Stimulated activated CD4-positive, alpha-beta T cell treated with anti-CD3 and anti-CD28 coated beads, Interleukin-1b, Interleukin-23, amount 100 ng/mL, for 4 hours (primary cell): ENCODE measurements around the gene YJU2.
A peak's percentile ranks its signal among the peaks of the same experiment; 100 is the strongest.
"Not testable (repeated sequence)": the region's sequence is repeated elsewhere in the genome, so short reads cannot be mapped to it uniquely, and the experiment has no call there.

Source experiments
- DNase-seq, 2 donors: peaks; one replicate each; pipeline ENCODE4 v3.0.0-alpha.2; 2020; ENCODE audit warnings: low read depth in 2 of 2

YJU2 gene

DNA sequence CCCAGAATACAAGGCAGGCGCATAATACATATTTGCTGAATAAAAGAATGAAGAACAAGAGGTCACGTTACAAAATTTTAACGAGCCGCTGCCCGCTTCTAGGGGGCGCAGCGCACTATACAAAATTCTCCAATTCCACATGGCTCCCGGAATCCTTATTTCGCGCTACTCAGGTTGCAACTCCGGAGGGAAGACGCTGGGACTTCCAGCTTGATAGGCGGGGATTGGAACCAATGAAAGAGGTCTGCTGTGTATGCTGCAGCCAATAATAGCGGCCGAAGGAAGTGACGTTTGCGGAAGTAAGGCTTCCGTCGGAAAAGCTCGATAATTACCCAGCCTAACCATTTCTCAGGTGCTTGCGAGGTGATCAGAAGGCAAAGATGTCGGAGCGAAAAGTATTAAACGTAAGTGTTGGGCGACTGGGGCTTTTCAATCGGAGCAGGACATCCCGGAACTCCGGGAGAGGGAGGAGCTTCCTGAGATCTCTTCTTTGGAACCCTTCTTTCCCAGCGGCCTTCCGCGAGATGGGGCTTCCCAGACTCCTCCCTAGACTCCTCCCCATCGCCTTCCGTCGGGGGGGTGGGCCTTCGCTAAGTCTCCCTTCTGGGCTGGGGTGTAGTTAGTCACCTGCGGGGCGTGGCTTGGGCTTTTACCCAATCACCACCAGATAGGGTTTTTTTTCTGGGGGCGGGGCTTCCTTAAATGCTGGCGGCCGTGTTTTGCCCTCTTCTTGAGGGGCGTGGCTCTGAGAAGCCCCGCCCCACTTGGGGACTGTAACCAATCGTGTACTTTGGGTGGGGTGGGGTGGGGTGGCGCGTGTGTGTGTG is at the start of gene YJU2:
Gene YJU2 (plus strand): TSS at position 314 of the 827 bp plus-strand sequence. CDS start 67 bp downstream, at position 381.
- DNase-seq = peak; percentile 96 to 97

DNA sequence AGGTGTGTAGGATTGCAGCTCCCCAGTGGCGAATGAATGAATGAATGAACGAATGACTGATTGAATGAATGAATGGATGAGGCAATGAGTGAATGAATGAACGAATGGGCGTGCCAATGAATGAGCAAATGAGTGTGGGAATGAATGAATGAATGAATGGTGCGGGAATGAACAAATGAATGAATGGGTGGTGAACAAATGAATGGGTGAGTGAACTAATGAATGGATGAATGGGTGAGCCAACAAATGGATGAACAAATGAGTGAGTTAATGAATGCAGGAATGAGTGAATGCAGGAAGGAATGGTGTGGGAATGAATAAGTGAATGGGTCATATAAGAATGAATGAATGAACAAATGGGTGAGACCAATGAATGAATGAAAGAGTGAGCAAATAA is 49.7 kb upstream of the YJU2 start:
- DNase-seq = no peak

DNA sequence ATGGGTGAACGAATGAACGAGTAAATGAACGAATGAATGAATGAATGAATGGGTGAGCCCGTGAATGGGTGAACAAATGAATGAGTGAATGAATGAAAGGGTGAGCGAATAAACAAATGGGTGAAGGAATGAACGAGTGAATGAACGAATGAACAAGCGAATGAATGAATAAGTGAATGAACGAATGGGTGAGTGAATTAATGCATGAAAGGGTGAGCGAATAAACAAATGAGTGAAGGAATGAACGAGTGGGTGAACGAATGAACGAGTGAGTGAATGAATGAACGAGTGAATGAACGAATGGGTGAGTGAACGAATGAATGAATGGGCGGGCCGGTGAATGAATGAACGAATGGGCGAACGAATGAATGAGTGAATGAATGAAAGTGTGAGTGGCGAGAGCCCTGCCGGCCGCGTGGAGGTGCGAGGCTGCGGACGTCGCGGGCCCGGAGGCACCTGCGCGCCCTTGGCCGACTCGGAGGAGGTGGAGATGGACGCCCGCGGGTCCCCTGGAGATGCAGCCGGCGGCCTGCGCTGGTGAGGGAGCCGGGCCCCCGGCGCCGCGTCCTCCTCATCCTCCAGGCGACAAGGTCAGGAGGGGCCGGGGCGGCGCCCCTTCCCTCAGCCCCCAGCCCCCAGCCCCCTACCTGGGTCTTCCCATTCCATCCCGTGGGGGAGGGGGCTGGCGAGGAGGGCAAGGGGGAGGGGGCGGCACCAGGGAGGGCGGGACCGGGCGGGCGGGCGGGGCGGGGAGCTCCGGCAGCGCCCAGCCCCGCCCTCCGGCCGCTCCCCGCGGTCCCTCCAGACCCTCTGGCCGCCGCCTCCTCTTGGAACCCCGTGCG is 49.0 kb upstream of the YJU2 start:
- no peak for DNase-seq

DNA sequence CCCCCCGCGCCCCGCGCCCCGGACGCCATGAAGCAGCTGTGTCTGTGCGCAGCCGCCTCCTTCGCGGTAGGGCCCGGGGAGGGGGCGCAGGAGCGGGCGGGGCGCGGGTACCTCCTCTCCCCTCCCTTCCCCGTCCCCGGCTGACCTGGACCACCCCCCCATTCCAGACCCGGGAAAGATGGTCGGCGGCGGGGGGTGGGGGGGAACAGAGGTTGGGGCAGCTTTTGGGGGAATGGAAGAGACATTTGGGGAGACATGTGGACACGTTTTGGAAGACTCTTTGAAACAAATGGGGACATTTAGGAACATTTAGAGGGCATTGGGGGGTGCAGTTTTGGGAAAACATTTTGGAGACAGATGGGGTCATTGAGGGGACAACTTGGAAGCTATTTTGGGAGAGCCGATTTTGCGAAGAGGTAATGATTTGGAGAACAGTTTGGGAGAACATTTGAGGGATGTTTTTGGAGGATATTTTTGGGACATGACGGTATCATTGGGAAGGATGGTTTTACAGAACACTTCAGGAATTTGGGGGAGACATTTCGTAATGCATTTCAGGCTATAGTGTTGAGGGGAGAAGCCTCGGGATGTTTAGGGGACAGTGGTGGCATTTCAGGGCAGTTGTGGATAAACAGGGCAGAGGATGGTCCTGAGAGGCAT is 48.3 kb upstream of the YJU2 start:
- DNase-seq = no peak

DNA sequence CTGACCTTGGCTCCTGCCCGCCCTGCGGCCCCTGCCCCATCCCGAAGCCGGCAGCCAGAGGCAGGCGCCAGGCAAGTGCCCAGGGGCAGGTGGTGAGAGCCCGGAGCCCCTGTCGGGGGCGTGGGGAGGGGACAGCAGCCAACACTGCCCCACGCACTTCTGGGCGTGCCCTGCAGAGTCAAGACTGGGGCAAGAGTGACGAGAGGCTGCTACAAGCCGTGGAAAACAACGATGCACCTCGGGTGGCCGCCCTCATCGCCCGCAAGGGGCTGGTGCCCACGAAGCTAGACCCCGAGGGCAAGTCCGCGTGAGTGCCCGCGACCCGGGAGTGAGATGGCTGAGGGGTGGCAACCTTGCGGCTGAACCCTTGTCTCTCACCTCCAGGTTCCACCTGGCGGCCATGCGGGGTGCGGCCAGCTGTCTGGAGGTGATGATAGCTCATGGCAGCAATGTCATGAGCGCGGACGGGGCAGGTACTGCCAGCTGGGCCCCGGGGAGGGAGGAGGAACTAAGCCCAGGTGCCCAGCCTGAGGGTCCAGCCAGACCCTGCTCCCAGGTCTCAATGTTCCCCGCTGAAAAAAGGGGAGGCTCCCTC is 47.1 kb upstream of the YJU2 start:
- no peak for DNase-seq

DNA sequence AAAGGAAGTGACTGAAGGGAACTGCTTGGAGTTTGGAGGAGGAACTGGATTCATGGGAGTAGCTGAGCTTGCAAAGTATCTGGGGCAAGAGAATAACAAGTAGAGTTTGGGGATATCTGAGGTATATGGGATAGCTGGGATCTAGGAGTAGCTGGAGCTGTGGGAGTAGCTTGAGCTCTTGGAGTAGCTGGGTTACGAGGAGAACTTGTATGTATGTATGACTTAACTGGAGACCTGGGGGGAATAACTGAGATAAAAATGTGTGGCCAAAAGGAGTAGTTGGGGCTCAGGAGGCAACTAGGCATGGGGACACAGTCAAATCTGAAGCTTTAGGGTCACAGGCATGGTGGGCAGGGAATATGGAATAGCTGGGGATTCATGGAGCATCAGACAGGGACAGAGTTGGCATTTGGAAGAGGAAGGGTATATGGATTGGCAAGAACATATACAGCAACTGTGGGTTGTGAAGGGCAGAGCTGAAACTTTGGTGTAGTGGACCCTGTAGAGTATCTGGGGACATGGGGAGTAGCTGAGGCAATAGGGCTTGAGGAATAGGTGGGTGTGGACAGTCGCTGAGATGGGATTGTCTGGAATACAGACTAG is 45.8 kb upstream of the YJU2 start:
- DNase-seq = no peak

DNA sequence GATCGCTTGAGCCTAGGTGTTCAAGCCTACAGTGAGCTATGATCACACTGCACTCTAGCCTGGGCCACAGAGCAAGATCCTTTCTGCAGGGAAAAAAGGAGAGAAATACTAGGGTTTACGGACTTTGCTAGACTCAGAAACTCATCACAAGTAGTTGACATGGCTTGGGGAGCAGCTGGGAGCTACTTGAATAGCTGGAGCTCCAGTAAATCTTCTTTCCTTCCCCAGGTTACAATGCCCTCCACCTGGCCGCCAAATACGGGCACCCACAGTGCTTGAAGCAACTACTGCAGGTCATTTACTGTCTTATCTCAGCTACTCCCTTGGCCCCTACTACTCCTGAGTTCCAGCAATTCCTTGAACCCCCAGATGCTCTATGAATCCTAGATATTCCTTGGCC is 45.1 kb upstream of the YJU2 start:
- no peak for DNase-seq

DNA sequence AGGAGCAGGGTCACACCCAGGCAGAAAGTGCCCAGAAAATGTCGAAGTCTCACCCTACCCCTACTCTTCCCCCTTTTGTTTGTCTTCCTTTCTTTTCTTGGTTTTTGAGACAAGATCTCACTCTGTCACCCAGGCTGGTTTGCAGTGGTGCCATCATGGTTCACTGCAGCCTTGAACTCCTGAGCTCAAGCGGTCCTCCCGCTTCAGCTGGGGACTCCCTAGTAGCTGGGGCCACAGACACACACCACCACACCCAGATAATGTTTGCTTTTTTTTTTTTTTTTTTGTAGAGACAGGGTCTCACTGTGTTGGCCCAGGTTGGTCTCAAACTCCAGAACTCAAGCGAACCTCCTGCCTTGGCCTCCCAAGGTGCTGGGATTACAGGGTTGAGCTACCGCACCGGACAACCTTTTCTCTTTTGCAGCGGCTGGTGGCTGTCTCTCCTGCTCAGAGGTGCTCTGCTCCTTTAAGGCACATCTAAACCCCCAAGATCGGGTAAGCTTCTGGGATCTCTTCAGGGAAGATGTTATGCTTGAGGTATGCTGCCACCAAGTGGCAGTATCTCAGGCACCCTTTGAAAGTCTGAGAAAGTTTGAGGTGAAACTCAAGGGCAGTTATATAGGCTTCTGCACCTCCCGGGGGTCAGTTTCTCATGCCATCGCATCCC is 39.9 kb upstream of the YJU2 start:
- no peak for DNase-seq

DNA sequence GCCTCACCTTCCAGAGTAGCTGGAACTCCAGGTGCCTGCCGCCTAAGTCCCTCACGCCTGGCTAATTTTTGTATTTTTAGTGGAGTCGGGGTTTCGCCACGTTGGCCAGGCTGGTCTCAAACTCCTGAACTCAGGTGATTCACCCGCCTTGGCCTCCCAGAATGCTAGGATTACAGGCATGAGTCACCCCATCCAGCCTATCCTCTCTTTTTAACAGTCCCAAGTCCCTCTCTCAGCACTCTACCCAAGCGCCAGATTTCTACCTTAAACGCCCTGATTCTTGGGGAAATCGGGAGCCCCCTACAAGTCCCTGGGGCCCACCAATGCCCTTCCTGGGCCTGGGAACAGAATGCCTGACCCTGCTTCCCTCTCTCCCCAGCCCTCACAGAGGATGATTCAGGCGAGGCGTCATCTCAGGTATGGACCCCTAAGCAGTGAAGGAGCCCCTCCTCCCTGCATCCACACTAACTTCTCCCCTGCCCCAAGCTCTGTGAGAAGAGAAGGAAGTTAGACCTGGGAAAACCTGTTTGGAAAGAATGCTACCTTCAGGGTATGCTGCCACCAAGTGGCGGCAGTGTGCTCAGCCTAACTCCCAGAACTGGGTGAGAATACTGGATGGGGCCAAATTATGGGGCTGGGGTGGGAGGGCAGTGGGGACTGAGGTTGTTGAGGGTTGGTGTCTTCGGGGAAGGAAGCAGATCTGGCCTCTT is 38.3 kb upstream of the YJU2 start:
- no peak for DNase-seq

DNA sequence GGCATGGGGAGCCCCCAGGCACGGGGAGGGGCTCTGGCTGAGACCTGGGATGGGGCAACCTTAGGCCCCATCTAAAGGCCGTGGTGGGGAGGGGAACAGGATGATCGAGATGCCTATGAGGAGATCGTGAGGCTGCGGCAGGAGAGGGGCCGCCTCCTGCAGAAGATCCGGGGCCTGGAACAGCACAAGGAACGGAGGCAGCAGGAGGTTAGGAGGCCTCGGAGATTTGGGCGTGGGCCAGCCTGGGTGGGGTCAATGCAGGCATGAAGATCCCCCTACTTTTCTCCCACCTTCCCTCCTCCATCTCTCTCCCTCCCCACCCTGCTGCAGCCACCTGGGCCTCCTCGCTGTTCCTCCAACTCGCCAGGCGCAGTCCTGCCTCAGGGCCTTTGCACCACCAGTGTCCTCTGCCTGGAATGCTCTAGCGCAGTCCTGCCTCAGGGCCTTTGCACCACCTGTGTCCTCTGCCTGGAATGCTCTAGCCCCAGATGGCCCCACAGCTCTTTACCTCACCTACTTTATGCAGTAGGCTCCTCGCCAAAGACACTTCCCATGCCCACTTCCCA is 36.6 kb upstream of the YJU2 start:
- DNase-seq = no peak

DNA sequence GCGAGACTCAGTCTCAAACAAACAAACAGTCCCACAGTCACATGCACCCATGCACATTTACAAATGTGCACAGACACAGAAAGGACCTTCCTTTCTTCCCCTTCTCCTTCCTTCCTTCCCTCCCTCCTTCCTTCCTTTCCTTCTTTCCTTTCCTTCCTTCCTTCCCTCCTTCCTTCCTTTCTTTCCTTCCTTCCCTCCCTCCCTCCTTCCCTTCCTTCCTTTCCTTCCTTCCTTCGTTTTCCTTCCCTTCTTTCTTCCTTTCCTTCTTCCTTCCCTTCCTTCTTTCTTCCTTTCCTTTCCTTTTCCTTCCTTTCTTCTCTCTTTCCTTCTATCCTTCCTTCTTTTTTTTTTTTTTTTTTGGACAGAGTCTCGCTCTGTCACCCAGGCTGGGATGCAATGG is 33.8 kb upstream of the YJU2 start:
- no peak for DNase-seq

DNA sequence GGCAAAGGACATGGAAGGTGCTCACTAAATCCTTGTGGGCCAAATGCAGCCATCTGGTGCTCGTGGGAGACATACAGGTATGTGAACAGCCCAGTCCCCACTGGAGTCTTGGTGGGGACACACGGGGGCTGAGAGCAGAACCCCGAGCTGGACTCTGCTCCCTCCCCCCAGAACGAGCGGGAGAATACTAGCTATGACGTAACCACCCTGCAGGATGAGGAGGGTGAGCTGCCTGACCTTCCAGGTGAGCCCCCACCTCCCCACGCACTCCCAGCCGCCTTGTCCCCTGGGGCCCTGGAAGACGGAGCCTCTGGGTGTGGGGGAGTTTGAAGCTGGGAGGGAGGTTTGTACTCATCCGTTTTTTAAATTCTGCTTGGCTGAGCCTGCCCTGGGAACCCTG is 31.1 kb upstream of the YJU2 start:
- no peak for DNase-seq

DNA sequence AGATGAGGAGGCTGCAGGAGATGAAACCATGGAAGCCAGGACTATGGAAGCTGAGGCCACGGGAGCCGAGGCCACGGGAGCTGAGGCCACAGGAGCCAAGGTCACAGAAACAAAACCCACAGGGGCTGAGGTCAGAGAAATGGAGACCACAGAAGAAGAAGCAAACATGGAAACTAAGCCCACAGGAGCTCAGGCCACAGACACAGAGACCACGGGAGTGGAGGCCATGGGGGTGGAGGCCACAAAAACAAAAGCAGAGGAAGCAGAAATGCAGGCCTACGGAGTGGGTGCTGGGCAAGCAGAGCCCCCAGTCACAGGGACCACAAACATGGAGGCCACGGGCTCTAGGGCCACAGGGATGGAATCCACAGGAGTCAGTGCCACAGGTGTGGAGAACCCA is 30.0 kb upstream of the YJU2 start:
- no peak for DNase-seq

DNA sequence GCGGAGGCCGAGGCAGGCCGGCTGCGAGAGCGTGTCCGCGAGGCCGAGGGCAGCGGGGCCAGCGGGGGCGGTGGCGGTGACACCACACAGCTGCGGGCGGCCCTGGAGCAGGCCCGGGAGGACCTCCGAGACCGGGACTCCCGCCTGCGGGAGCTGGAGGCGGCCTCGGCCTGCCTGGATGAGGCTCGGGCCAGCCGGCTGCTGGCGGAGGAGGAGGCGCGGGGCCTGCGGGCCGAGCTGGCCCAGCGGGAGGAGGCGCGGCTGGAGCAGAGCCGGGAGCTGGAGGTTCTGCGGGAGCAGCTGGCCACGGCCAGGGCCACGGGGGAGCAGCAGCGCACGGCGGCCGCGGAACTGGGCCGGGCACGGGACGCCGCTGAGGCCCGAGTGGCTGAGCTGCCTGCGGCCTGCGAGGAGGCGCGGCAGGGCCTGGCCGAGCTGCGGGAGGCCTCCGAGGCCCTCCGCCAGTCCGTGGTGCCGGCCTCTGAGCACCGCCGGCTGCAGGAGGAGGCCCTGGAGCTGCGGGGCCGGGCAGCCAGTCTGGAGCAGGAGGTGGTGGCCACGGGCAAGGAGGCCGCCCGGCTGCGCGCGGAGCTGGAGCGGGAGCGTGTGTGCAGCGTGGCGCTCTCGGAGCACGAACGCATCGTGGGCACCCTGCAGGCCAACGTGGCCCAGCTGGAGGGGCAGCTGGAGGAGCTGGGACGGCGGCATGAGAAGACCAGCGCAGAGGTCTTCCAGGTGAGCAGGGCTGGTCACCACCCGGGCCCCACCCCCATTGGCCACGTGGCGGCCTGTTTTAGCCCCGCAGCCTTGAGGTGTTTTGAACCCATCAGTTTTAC is 29.2 kb upstream of the YJU2 start:
- no peak for DNase-seq

DNA sequence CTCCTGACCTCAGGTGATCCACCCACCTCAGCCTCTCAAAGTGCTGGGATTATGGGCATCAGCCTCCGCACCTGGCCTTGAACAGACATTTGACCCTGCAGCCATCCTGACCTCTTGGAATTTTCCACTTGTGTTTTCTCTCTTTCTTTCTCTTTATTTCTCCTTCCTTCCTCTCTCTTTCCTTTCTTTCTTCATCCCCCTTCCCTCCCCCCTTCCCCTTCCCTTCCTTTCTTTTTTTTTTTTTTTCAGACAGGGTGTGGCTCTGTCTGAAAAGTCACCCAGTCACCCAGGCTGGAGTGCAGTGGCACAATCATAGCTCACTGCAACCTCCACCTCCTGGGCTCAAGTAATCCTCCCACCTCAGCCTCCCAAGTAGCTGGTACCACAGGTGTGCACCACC is 28.4 kb upstream of the YJU2 start:
- DNase-seq = not testable (repeated sequence)

DNA sequence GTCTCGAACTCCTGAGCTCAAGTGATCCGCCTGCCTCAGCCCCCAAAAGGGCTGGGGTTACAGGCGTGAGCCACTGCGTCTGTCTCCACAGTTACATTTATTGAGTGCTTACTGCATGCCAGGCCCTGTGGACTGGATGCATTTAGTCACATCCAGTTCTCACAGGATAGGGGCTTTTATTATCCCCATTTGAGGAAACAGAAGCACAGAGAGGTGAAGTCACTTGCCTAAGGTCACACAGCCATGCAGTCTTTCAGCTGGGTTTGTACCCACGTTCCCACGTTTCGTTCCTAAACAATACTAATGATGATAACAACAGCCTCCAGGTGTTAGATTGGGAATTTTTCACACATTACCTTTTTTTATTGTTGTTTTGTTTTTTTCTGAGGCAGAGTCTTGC is 26.7 kb upstream of the YJU2 start:
- no peak for DNase-seq

DNA sequence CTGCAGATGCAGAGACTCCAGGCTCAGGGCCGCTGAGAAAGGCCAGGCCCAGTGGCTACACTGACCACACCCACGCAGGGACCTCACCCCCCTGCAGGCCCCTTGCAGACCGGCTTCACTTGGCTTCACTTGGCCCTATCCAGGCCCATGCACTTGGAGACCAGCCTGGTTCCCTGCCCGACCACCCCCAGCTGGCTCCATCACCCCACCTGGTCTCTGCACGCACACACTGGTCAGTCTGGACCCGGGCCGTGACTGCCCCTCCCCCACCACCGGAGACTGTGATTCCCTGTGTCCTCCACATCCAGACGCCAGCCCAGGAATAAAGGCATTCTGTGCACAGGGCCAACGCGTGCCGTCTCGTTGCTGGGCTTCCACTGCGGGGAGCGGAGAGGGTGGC is 22.4 kb upstream of the YJU2 start:
- no peak for DNase-seq

DNA sequence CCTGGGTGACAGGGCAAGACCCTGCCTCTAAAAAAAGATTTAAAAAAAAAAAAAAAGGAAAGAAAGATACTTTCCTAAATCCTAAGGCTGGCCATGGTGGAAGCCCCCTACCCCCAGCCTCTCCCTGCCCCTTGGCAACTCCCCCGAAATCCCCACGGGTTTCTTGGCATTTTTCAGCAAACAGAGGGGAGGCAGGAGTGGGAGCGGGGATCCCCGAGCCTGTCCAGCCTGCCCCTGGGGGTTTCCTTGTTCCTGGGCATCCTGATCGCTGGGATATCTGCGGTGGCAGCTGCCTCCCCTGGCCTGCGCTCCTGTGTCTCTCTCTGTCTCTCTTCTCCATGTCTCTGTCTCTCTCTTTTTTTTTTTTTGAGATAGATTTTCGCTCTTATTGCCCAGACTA is 21.0 kb upstream of the YJU2 start:
- no peak for DNase-seq

DNA sequence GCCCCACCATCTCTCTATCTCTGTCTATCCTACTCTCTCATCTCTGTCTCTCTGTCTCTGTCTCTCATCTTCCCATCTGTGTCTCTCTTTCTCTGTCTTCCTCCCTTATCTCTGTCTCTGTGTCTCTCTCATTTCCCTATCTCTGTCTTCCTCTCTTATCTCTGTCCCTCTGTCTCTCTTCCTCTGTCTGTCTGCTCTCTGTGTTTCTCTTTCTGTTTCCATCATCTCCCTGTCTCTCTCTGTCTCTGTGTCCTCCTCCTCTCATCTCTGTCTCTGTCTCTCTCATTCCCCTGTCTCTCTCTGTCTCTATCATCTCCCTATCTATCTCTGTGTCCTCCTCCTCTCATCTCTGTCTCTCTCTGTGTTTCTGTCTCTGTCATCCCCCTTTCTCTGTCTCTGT is 19.1 kb upstream of the YJU2 start:
- DNase-seq = no peak
